GM18909 (cell line): ENCODE data around the gene KRTAP10-4.
"Not testable (repeated sequence)": the region's sequence is repeated elsewhere in the genome, so short reads cannot be mapped to it uniquely, and the experiment has no call there.

ENCODE experiments used
- ATAC-seq: cut with Tn5 transposase; IDR thresholded peaks from one replicate; pipeline ENCODE4 v1.9.1; 2021; ENCODE audit warnings: mild to moderate bottlenecking; ENCODE audit not compliant: unreplicated experiment, poor library complexity

KRTAP10-4 gene

DNA sequence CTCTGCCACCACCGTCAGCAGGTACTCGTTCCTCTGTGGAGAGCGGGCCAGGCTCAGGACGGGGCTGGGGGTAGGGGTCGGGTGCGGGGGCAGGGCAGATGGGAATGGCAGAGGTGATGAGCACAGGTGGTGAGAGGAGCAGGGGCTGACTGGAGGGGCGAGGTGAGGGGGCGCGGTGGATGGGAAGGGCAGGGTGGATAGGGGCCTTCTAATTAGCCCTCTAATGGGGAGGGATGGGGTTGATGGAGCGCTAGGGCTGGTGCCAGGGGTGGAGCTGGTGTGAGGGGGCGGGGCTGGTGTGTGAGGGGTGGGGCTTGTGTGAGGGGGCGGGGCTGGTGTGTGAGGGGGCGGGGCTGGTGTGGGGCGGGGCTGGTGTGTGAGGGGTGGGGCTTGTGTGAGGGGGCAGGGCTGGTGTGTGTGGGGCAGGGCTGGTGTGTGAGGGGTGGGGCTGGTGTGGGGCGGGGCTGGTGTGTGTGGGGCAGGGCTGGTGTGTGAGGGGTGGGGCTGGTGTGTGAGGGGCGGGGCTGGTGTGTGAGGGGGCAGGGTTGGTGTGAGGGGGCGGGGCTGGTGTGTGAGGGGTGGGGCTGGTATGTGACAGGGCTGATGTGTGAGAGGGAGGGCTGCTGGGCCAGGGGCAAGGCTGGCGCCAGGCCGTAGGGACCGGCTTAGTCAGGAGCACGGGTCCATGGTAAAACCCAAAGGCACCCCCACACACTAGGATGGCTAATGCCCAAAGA is 39.5 kb upstream of the KRTAP10-4 start:
- ATAC-seq, result no peak

DNA sequence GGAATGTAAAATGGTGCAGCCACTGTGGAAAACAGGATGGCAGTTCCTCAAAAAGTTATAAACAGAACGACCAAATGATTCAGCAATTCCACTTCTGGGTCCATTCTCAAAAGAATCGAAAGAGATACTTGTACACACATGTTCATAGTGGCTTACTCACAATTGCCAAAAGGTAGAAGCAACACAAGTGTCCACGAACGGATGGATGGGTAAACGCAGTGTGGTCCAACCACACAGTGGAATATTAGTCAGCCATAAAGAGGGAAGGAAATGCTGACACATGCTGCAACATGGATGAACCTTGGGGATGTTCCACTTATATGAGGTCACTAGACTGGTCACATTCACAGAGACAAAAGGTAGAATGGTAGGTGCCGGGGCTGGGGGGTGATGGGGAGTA is 38.8 kb upstream of the KRTAP10-4 start:
- no peak for ATAC-seq

DNA sequence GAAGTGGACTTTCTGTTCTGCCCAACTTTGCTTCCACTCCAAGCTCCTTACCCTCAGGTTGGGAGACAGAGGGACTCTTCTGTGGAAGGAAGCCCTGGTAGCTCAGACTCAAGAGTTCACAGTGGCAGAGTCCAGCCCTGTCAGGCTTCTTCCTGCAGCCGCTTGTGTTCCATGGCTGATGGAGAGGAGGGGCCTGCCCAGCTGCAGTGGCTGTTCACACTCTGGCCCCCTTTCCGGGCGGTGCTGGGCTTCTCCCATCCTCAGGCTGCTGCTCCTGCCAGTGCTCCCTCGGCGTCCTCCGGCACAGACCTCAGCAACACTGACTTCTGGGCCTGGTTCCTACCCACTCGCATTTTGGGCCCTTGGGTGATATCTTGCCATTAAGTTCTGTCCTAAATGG is 37.6 kb upstream of the KRTAP10-4 start:
- ATAC-seq, result no peak

DNA sequence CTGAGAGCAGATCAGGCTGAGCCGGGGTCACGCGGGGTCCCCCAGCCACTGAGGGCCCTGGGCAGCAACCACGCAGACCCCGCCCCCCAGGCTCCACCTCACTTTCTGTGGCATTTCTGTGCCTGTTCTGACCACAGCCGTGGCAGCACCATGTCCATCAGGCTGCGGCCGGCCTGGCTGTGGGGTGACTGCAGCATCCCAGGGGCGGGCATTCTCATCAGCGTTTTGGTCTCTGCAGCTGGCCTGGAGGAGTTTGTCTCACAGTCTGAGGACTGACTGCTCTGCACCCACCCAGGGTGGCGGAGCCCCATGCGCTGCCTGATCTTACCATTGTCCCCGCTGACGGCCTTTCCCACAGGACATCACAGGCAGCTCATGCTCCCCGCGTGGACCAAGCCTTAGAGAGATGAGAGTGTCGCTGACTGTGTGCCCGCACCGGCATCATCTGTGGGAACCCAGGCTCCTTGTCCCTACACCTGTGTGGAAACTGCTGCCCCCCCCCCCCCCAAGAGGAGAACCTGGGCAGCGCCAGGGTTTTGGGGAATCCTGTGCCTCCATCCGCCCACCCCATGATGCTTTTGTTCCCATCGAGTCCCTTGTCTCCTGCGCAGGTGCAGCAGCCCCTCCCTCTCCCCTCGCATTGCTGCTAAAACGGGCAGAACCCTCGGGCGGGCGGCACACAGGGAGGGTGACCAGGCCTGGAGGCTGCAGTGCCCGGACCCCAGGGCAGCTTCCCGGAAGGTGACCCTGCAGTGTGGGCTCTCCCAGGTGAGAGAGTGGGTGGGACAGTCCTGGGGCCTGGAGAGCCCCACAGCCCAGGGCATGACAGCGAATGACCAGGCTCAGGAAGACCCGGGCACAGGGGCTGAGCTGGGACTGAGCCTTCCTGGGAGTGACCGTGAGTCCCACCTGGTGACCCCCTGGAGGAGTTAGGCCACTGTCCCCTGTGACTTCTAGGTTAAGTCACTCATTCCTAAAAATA is 35.3 kb upstream of the KRTAP10-4 start:
- ATAC-seq, result no peak

DNA sequence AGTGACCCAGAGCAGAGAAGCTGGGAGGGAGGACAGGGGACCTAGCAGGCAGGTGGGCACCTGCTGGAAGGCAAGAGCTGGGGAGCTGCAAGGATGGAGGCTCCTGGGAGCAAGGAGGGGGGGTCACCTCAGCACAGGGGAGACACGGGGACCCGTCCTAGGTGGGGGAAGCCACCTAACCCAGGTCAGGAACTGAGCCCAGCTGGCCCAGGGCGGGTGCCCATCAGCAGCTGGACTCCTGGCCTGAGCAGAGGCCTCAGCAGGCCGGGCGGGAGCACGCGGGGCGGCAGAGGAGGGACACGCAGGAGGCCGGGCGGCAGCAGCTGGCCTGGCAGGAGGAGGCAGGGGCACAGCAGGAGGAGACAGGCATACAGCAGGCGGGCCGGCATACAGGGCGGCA is 34.5 kb upstream of the KRTAP10-4 start:
- ATAC-seq, result no peak

DNA sequence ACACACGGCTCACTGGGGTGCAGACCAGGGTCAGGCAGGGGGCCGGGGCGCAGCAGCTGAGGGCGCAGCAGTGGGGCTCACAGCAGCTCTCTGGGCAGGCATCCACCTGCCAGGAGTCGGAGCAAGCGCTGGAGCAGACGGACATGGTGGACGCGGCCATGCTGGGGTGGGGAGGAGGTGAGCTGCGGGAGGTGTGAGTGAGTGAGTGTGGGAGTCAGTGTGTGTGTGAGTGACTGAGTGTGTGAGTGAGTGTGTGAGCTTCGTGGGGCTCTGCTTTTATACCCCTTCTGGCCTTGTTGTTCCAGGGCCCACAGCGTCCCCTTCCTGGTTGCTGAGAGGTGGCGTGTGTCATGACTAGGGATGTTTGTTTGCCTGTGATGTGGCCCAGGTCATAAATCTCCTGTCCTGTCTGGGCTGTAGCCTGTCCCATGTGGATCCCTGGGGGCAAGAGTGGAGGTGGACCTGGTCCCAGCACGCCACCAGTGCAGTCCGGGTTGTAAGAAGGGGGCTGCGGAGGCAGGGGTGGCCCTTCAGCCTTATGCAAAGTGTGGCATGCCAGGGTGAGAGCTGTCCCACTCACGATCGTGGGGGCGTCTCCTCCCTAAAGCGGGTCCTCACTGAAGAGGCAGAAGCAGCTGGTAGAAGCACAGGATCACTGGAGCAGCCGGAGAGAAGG is 33.4 kb upstream of the KRTAP10-4 start, which contains the start of gene KRTAP10-1:
KRTAP10-1 (minus strand) TSS at position 205 of the 676 bp plus-strand sequence; CDS start at position 160, 45 bp downstream.
- ATAC-seq, result no peak

DNA sequence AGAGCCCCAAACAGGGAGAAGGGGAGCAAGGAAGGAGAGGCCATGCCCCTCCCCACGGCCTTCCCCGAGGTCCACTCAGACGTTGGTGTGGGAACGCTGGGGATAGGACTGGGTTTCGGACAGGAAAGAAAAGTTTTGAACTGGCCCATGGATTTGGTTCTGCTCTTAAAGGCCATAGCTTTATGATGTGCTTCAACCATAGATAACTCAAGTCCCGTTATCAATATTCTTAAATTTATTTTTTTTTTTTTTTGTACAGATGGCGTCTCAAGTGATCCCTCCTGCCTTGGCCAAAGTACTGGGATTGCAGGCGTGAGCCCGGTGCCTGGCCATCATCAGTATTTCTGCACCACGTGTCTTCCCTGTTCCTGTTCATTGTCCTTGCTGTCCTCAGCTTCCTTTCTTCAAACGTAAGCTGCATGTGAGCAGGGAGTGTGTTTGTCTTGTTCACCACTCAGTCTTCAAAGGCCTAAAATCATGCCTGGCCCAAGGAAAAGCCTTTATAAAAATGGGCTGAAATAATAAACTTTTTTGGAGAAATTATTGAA is 32.7 kb upstream of the KRTAP10-4 start:
- ATAC-seq, result no peak

DNA sequence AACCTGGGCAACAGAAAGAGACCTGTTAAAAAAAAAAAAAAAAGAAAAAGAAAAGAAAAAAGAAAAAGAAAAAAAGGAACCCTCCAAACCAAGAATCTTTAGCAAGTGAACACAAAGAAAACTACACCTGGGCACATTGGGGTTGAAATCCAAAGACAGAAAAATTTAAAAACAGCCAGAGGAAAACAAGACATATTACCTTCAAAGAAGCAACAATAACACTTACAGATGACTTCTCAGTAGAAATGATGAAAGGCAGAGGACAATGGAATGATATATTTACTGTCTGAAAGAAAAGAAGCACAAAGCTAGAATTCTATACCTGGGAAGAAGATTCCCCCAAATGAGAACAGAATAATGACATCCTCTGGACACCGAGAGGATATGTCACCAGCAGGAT is 30.8 kb upstream of the KRTAP10-4 start:
- no peak for ATAC-seq

DNA sequence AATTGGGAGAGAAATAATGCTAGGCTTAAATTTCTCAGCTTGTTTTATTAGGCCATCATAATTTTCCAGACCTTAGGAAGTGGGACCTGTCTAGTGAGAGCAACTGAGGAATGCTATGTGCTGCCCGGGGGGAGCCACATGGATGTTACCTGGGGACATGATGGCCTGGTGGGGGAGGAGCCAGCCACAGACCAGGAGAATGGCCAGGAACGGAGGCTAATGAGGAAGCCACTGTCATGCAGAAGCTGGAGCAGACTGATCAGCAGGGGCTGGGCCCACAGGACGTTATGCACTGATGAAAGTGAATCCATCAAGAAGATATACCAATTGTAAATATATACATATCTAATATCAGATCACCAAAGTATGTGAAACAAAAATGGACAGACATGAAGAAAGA is 29.0 kb upstream of the KRTAP10-4 start:
- no peak for ATAC-seq

DNA sequence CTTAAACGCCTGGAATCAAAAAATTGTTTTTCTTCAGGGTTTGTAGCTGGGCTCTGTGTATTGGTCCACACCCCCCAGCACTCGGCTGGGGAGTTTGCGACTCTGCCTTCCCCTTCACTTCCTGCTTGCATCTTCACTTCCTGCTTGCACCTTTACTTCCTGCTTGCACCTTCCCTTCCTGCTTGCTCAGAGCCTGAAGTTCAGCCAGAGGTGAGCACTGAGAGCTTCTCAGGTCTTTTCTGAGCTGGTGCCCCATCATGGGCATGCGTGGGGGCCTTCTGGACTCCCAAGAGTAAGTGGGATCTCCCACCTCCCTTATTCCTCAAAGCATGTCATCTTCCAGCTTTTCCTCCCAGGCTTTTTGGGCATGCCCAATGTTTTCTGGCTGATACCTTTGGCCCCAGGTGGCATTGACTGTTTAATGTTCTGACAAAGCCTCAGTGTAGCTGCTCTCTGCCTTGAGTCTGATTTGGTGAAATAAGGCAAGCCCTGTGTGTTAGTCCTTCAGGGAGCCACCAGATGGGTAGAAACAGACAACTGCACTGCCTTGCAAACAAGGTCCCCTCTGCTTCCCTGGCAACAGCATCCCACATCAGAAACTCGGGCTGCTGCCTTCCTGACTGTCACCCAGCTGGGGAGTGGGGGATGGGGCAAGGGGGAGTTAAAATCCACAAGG is 25.7 kb upstream of the KRTAP10-4 start:
- ATAC-seq, result no peak

DNA sequence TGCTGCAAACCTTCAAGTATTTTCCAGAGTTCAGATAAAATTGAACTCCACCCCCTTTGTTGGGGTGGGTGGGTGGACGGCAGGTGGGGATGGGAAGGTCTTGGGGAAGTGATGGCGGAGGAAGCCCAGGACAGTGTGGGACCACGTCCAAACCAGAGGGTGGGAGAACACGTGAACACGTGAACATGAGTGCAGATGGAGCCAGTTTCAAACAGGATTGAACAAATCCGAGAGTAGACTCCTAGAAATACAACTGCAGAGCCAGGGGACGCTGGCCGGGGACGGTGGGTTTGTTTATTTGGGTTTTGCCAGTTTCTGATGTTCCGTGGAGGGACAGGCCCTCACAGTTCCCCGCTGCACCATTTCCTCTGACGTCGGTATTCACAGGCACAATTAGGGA is 25.1 kb upstream of the KRTAP10-4 start:
- no peak for ATAC-seq

DNA sequence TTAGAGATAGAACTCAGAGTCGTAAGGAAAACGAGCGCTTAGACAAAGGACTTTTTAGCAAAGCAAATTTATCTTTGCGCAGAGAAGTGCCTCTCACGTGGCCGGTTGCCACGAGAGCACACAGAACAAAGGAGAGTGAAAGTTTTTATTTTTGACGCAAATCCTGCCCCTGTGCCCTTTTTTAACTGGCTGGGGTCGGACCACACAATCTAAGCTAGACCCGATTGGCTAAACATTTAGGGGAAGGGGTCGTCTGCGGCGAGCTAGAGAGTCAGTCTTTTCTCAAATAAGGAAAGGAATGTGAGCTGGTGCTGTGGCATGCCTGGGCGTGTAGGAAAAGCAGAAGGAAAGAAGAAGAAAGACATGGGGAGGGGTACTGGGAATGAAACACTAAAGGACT is 24.6 kb upstream of the KRTAP10-4 start:
- ATAC-seq, result no peak

DNA sequence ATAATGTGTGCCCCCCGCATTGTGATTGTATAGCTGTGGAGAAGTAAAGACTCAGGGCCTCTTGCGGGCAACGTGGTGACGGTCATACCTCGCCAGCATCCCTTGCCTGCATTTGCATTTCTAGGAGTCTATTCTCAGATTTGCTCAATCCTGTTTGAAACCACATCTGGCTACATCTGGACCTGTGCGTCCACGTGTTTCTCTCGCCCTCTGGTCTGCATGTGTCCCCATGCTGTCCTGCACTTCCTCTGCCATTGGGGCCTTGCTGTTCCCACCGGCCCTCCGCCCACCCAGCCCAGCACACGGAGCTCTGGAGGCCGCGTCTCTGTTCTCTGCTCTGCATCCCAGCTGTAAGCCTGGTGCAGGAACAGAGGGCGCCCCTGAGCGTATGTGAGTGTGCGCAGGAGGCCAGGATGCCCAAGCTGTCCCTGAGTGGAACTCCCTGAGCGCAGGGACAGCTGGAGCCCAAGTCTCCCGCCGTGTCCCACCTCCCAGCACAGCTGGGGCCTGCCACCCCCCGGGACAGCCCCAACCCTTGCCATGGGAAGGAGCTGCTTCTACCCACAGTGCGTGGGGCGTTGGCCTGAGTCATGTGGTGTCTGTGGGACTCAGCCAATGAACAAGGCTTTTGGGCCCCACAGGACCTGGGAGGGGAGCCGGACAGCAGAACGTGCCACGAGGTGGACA is 23.9 kb upstream of the KRTAP10-4 start:
- ATAC-seq, result no peak

DNA sequence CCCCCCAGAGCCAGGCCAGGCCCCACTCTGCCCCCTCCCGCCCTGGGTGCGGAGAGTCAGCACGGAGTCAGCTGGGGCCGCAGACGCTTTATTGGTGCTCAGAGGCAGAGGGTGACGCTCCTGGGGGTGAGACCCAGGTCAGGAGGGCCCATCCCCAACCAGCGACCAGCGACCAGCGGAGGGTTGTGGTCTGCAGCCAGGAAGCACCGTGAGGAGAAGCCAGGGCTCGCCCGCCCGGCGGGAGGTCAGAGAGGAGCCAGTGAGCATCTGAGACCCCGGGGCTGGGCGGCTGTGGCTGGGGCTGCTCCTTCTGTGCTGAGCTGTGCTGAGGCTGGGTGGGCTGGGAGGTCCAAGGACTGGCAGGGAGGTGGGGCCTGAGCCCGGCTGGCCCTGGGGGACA is 23.2 kb upstream of the KRTAP10-4 start:
- ATAC-seq, result not testable (repeated sequence)

DNA sequence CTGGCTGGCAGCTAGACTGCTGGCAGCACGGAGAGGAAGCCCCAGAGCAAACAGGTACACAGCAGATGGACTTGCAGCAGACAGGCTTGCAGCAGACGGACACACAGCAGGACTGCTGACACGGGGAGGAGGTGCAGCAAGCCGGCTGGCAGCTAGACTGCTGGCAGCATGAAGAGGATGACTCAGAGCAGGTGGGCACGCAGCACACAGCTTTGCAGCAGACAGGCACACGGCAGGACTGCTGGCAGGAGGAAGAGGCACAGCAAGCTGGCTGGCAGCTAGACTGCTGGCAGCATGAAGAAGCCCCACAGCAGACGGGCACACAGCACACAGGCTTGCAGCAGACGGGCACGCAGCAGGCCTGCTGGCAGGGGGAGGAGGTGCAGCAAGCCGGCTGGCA is 22.7 kb upstream of the KRTAP10-4 start:
- ATAC-seq, result no peak

DNA sequence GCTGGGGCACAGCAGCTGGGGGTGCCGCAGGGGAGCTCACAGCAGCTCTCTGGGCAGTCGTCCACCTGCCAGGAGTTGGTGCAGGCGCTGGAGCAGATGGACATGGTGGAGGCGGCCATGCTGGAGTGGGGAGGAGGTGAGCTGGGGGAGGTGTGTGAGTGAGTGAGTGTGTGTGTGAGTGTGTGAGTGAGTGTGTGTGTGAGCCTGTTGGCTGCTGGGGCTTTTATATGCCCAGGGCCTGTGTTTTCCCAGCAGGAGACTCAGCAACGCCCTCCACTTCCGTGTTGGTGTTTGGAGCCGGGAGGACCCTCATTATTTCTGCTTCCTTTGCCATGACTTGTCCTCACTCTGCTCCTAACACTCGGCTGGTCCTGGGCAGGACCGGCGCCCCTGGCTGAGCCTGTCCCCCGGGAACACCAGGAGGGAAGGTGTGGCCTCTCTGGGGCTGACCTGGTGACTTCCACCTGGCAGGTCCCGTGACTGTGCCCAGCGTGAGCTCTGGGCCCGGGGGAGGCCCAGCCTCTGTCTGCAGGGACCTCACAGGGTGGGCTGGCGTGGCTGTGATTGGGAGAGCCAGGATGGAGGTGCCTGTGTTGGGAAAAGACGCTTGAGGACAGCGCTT is 22.1 kb upstream of the KRTAP10-4 start, which contains the start of gene KRTAP10-2:
KRTAP10-2 (minus strand) TSS at position 166 of the 622 bp plus-strand sequence; CDS start at position 119, 47 bp downstream.
- ATAC-seq, result no peak

DNA sequence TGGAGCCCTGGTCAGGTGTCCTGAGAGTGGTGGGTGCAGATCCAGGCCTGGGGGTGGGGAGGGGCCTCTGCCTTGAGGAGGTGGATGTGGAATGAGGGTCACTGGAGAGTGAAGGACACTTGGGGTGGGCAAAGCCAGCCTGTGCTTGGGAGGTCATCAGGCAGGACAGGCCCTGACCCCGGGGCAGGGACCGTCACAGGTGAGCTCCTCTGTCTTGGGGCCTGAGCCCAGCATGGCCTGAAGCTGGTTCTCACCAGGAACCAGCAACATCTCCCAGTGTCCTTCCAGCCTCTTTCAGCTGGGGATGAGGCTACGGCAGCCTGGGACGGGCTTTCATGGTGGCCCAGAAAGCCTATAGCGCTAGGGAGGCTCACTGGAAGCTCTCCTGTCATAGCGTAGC is 21.4 kb upstream of the KRTAP10-4 start:
- ATAC-seq, result no peak

DNA sequence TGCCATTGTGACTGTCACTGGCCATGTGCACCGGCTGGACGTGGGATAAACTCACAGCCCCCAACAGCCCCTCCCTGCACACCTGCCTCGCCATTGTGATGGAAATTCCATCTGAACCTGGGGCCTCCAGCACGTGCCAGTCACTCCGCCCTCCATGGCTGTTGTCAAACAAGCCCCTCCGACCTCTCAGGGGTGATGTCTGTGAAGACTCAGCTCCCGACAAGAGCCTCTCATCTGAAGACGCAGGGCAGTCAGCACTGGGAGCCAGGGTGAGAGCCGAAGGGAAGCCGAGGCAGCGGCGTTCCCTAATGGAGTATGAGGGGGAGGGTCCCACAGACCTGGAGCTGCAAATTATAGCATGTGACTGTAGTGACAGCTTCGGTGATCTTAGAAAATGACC is 20.8 kb upstream of the KRTAP10-4 start:
- ATAC-seq, result no peak
